H1 (cell line): ENCODE data around the gene NYAP2. TPM values are rescaled to one million over a fixed set of nuclear protein-coding genes. Genes with fewer than 3 reads are reported as not detected.

Experiments used
- CTCF ChIA-PET: fragments of 300-600 bp; sonication (Branson Sonifier 250); formaldehyde crosslinking; loops from one replicate; lab custom pipeline; 2021; ENCODE audit not compliant: partially characterized antibody; lab: Charles Lee
- POLR2A ChIA-PET: fragments of 300-600 bp; sonication (Branson Sonifier 250); formaldehyde crosslinking; loops from one replicate; lab custom pipeline; 2021; ENCODE audit warnings: inconsistent platforms; ENCODE audit not compliant: partially characterized antibody; lab: Charles Lee
- DNase-seq, 2 experiments: peaks; one replicate each; pipeline versions ENCODE4 v3.0.0 to v3.0.0-alpha.2; 2010 to 2022; ENCODE audit warnings: low spot score in 2 of 2, low read depth in 1 of 2, mixed read lengths in 1 of 2
- FAIRE-seq: peaks from 2 replicates; lab custom pipeline; 2011; peaks lifted over from hg19 to GRCh38; lab: Jason Lieb, UNC
- H2AFZ ChIP-seq: 2 replicates; pipeline ENCODE4 v1.8.1; 2012; ENCODE audit warnings: low read length, inconsistent platforms
- H2AK5ac ChIP-seq: 2 replicates; pipeline ENCODE4 v1.6.1; 2013; ENCODE audit warnings: low read depth, low read length
- H2BK120ac ChIP-seq: replicated peaks from 2 replicates; pipeline ENCODE3; 2013; ENCODE audit warnings: low read depth, low read length, inconsistent platforms
- H2BK12ac ChIP-seq: 2 replicates; pipeline ENCODE4 v1.6.1; 2013; ENCODE audit warnings: low read depth, low read length
- H2BK15ac ChIP-seq: 2 replicates; pipeline ENCODE4 v1.6.1; 2013; ENCODE audit warnings: low read length
- H2BK20ac ChIP-seq: 2 replicates; pipeline ENCODE4 v1.6.1; 2013; ENCODE audit warnings: low read length
- H2BK5ac ChIP-seq: 2 replicates; pipeline ENCODE4 v1.6.1; 2013; ENCODE audit warnings: low read depth, low read length
- H3K14ac ChIP-seq: 2 replicates; pipeline ENCODE4 v1.6.1; 2013; ENCODE audit warnings: inconsistent platforms; ENCODE audit not compliant: insufficient read length
- H3K18ac ChIP-seq: 2 replicates; pipeline ENCODE4 v1.6.1; 2013; ENCODE audit warnings: low read length; ENCODE audit errors: extremely low read depth
- H3K23ac ChIP-seq: 2 replicates; pipeline ENCODE4 v1.6.1; 2013; ENCODE audit warnings: inconsistent platforms; ENCODE audit not compliant: insufficient read length
- H3K23me2 ChIP-seq: 2 replicates; pipeline ENCODE4 v1.6.1; 2013; ENCODE audit warnings: low read depth, low read length
- H3K27ac ChIP-seq: 2 replicates; pipeline ENCODE4 v1.6.1; 2011; ENCODE audit warnings: low read depth, low read length, inconsistent platforms
- H3K27me3 ChIP-seq, 4 experiments: replicated peaks in 1 of 4; 1 replicate in 1 of 4; 2 replicates in 3 of 4; pipeline versions ENCODE4 v1.6.1 to v1.8.1; 2011 to 2013; ENCODE audit warnings: low read length in 3 of 4, mild to moderate bottlenecking in 3 of 4, inconsistent platforms in 2 of 4, mixed read lengths in 2 of 4, moderate library complexity in 1 of 4; ENCODE audit not compliant: control insufficient read depth in 3 of 4, insufficient read depth in 3 of 4; ENCODE audit errors: extremely low read depth in 1 of 4
- H3K36me3 ChIP-seq, 4 experiments: 2 replicates each; pipeline versions ENCODE4 v1.6.1 to v1.8.1; 2011 to 2013; ENCODE audit warnings: mild to moderate bottlenecking in 4 of 4, low read length in 3 of 4, moderate library complexity in 2 of 4, control low read depth in 1 of 4, inconsistent platforms in 1 of 4; ENCODE audit not compliant: insufficient read depth in 4 of 4, control insufficient read depth in 2 of 4
- H3K4ac ChIP-seq: replicated peaks from 2 replicates; pipeline ENCODE3; 2013; ENCODE audit warnings: low read length, low read depth, mixed read lengths, inconsistent platforms; ENCODE audit not compliant: insufficient read length
- H3K4me1 ChIP-seq, 4 experiments: replicated peaks in 1 of 4; 1 replicate in 1 of 4; 2 replicates in 3 of 4; pipeline versions ENCODE4 v1.6.1 to v1.8.1; 2011 to 2013; ENCODE audit warnings: low read length in 3 of 4, inconsistent platforms in 2 of 4, mixed read lengths in 1 of 4; ENCODE audit not compliant: insufficient read depth in 4 of 4, control insufficient read depth in 3 of 4
- H3K4me2 ChIP-seq, 2 experiments: 2 replicates each; pipeline versions ENCODE4 v1.6.1 to v1.8.1; 2011 to 2013; ENCODE audit warnings: low read depth in 2 of 2, low read length in 2 of 2, control low read depth in 1 of 2, inconsistent platforms in 1 of 2, mild to moderate bottlenecking in 1 of 2; ENCODE audit not compliant: insufficient read depth in 1 of 2
- H3K4me3 ChIP-seq, 4 experiments: fragments of 200-600, 300-600 bp in 1 of 4; sonication (generic), shearing (Covaris generic), sonication (Bioruptor Twin) in 1 of 4; 2 replicates each; pipeline versions ENCODE4 v1.5.1 to v1.8.1; 2011 to 2016; ENCODE audit warnings: low read length in 4 of 4, low read depth in 3 of 4, control low read depth in 2 of 4, inconsistent platforms in 2 of 4, mild to moderate bottlenecking in 2 of 4, mixed read lengths in 1 of 4, moderate library complexity in 1 of 4; ENCODE audit not compliant: insufficient read depth in 2 of 4; ENCODE audit errors: extremely low read depth in 1 of 4
- H3K56ac ChIP-seq: replicated peaks from 2 replicates; pipeline ENCODE3; 2013; ENCODE audit warnings: low read depth, mild to moderate bottlenecking, mixed read lengths, low read length, inconsistent platforms; ENCODE audit not compliant: insufficient read length
- H3K79me1 ChIP-seq: 2 replicates; pipeline ENCODE4 v1.6.1; 2013; ENCODE audit warnings: low read depth, low read length, control low read depth
- H3K79me2 ChIP-seq, 2 experiments: 2 replicates each; pipeline versions ENCODE4 v1.6.1 to v1.8.1; 2012 to 2013; ENCODE audit warnings: low read length in 2 of 2, mild to moderate bottlenecking in 2 of 2, inconsistent platforms in 1 of 2; ENCODE audit not compliant: insufficient read depth in 2 of 2, control insufficient read depth in 1 of 2
- H3K9ac ChIP-seq, 4 experiments: replicated peaks in 1 of 4; 1 replicate in 1 of 4; 2 replicates in 3 of 4; pipeline versions ENCODE4 v1.6.1 to v1.8.1; 2011 to 2013; ENCODE audit warnings: low read depth in 3 of 4, low read length in 3 of 4, control low read depth in 2 of 4, mild to moderate bottlenecking in 2 of 4, moderate library complexity in 2 of 4, inconsistent platforms in 1 of 4; ENCODE audit errors: extremely low read depth in 1 of 4
- H3K9me3 ChIP-seq, 2 experiments: 2 replicates each; pipeline versions ENCODE4 v1.6.1 to v1.8.1; 2012 to 2013; ENCODE audit warnings: mild to moderate bottlenecking in 2 of 2, moderate library complexity in 2 of 2, control low read depth in 1 of 2, inconsistent platforms in 1 of 2, low read depth in 1 of 2, low read length in 1 of 2, mixed read lengths in 1 of 2; ENCODE audit not compliant: insufficient read depth in 2 of 2
- H4K20me1 ChIP-seq, 2 experiments: replicated peaks in 1 of 2; 2 replicates each; pipeline versions ENCODE3 to v1.8.1; 2011 to 2013; ENCODE audit warnings: inconsistent platforms in 2 of 2, low read length in 2 of 2, mild to moderate bottlenecking in 1 of 2; ENCODE audit not compliant: insufficient read depth in 2 of 2, control insufficient read depth in 1 of 2
- H4K5ac ChIP-seq: 2 replicates; pipeline ENCODE4 v1.6.1; 2013; ENCODE audit warnings: low read length, low read depth, mixed read lengths, inconsistent platforms; ENCODE audit not compliant: insufficient read length
- H4K8ac ChIP-seq: 2 replicates; pipeline ENCODE4 v1.8.0; 2013; ENCODE audit warnings: mild to moderate bottlenecking, moderate library complexity, low read length, inconsistent platforms; ENCODE audit not compliant: insufficient read depth; ENCODE audit errors: extremely low read depth
- H4K91ac ChIP-seq: replicated peaks from 2 replicates; pipeline ENCODE3; 2013; ENCODE audit warnings: low read length, mixed read lengths, inconsistent platforms; ENCODE audit not compliant: insufficient read length
- EZH2 ChIP-seq: fragments of 200-600 bp; sonication (generic); IDR thresholded peaks from 2 replicates; pipeline ENCODE4 v1.7.1; 2012; ENCODE audit warnings: low read depth, mild to moderate bottlenecking, moderate library complexity, low read length, inconsistent platforms; ENCODE audit not compliant: severe bottlenecking
- POLR2A ChIP-seq, 2 experiments: IDR thresholded peaks; 1 replicate in 1 of 2; 2 replicates in 1 of 2; pipeline ENCODE4 v1.6.1; 2011; ENCODE audit warnings: low read depth in 2 of 2, low read length in 2 of 2, mild to moderate bottlenecking in 2 of 2; ENCODE audit errors: control extremely low read depth in 1 of 2
- RAD21 ChIP-seq, 2 experiments: IDR thresholded peaks in 1 of 2; conservative IDR thresholded peaks in 1 of 2; 2 replicates each; pipeline ENCODE4 v1.6.1; 2011; ENCODE audit warnings: low read depth in 2 of 2, low read length in 2 of 2, improper control_type of control experiment in 1 of 2, inconsistent platforms in 1 of 2, mild to moderate bottlenecking in 1 of 2, moderate library complexity in 1 of 2
- SIRT6 ChIP-seq: IDR thresholded peaks from one replicate; pipeline ENCODE4 v1.7.1; 2012; ENCODE audit warnings: low read length, inconsistent platforms
- SP1 ChIP-seq: IDR thresholded peaks from 2 replicates; pipeline ENCODE4 v1.6.1; 2011; ENCODE audit warnings: low read depth, low read length
- TCF12 ChIP-seq: IDR thresholded peaks from 2 replicates; pipeline ENCODE4 v1.6.1; 2011; ENCODE audit warnings: low read depth, mild to moderate bottlenecking, low read length
- WGBS, 2 experiments: shearing (Covaris generic) in 1 of 2; methylation state at CpG; one replicate each; pipeline versions ENCODE4 v1.1.6 to v1.1.7; 2013 to 2015; ENCODE audit warnings: low lambda C conversion rate in 2 of 2, mixed read lengths in 2 of 2, inconsistent platforms in 1 of 2, low coverage in 1 of 2, missing lambda C conversion rate in 1 of 2; ENCODE audit not compliant: insufficient replicate concordance in 2 of 2, insufficient coverage in 1 of 2, insufficient read length in 1 of 2; ENCODE audit errors: extremely low coverage in 1 of 2, missing lambda C conversion rate in 1 of 2; 5-methylcytosine and 5-hydroxymethylcytosine counted together
- polyA plus RNA-seq, 7 experiments: library from polyadenylated mRNA; depleted of rRNA in 3 of 7; stranded (reverse) in 5 of 7; unstranded in 2 of 7; fragments of >200 nt in 5 of 7; fragments of 200-250 nt in 2 of 7; gene quantifications; 1 replicate in 5 of 7; 2 replicates in 1 of 7; 4 replicates in 1 of 7; pipeline versions ENCODE4 v1.2.1 to v1.2.3, GENCODE V29; 2011 to 2013; ENCODE audit warnings: missing spikeins in 2 of 7, mixed read lengths in 2 of 7
- total RNA-seq: library from RNA; stranded (reverse); fragmentation: NEBNext Ultra II Directional; extraction: Animal tissue kit (Norgen Biotek cat#: 25700); gene quantifications from 2 replicates; pipeline ENCODE4 v1.2.1, GENCODE V29; 2021
- TF ChIP-seq, protein P1 (sequence below): IDR thresholded peaks from 2 replicates; pipeline ENCODE4 v1.6.1; 2012; ENCODE audit warnings: inconsistent platforms

Gene NYAP2
- total and polyA plus RNA-seq, 2 of the 8 experiments (the other 6 are each of a cell fraction or from before 2014, with no cell fraction given), result not detected

GRCh38 chr2:225630824-225631533 lies 231.5 kb downstream of the NYAP2 start:
- ChIA-PET POLR2A (no interaction called here), CTCF (interaction anchor here (1.4 kb wide), 1 partner anchor 348 kb away, joined by 6 read pairs; no protein-coding TSS in a partner anchor)
- no peak overlapping the region for H3K4me3 ChIP-seq
- H4K8ac ChIP-seq, result no peak overlapping the region
- H3K4ac ChIP-seq, result no peak overlapping the region
- H4K20me1 ChIP-seq, result no peaks in the 10 kb centered on the region
- H4K91ac ChIP-seq, result no peak overlapping the region
- H3K9me3 ChIP-seq, result no peaks in the 10 kb centered on the region
- WGBS, 2 experiments, result 91% methylated on average over 4 of the region's 4 CpGs; no CpG with 5 or more reads in 1 of the 2 experiments
- no peak overlapping the region for H3K4me2 ChIP-seq
- no peak overlapping the region for H3K56ac ChIP-seq
- no peak overlapping the region for H2AK5ac ChIP-seq
- H2AFZ ChIP-seq, result no peak overlapping the region
- DNase-seq, result no peak
- no peak overlapping the region for H2BK5ac ChIP-seq
- H3K18ac ChIP-seq, result no peak overlapping the region
- no peaks in the 10 kb centered on the region for H3K79me1 ChIP-seq
- no peak overlapping the region for H2BK120ac ChIP-seq
- no peaks in the 10 kb centered on the region for H3K4me1 ChIP-seq
- no peaks in the 10 kb centered on the region for H3K36me3 ChIP-seq
- H2BK20ac ChIP-seq, result no peak overlapping the region
- H4K5ac ChIP-seq, result no peak overlapping the region
- no peak overlapping the region for H3K27ac ChIP-seq
- H3K9ac ChIP-seq, result no peak overlapping the region
- H3K79me2 ChIP-seq, result no peaks in the 10 kb centered on the region
- no peak overlapping the region for H2BK12ac ChIP-seq
- H3K23ac ChIP-seq, result no peak overlapping the region
- H3K14ac ChIP-seq, result no peak overlapping the region
- no peaks in the 10 kb centered on the region for H3K23me2 ChIP-seq
- H3K27me3 ChIP-seq, result no peaks in the 10 kb centered on the region
- FAIRE-seq, result no peak
- no peak overlapping the region for H2BK15ac ChIP-seq
- TF ChIP-seq POLR2A (IDR thresholded peaks at IDR 0.05; ENCODE audit: control extremely low read depth in 1 of 2, low read depth in 2 of 2, low read length in 2 of 2) (no peak), EZH2 (no peak), SP1 (no peak), SIRT6 (no peak), TCF12 (no peak), RAD21 (IDR thresholded peaks at IDR 0.05 in 1 of 2, conservative IDR thresholded peaks at IDR 0.05 in 1 of 2; ENCODE audit: low read depth in 2 of 2, low read length in 2 of 2) (no peak)
- TF ChIP-seq, protein P1, sequence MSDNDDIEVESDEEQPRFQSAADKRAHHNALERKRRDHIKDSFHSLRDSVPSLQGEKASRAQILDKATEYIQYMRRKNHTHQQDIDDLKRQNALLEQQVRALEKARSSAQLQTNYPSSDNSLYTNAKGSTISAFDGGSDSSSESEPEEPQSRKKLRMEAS, result no peak
